Measurements from ENCODE around the gene POP5. TPM values are rescaled to one million over a fixed set of nuclear protein-coding genes. Genes with fewer than 3 reads are reported as not detected.

Gene POP5
- total and polyA plus RNA-seq, 2 experiments from 2014 or later = 52.4 to 140 TPM

DNA sequence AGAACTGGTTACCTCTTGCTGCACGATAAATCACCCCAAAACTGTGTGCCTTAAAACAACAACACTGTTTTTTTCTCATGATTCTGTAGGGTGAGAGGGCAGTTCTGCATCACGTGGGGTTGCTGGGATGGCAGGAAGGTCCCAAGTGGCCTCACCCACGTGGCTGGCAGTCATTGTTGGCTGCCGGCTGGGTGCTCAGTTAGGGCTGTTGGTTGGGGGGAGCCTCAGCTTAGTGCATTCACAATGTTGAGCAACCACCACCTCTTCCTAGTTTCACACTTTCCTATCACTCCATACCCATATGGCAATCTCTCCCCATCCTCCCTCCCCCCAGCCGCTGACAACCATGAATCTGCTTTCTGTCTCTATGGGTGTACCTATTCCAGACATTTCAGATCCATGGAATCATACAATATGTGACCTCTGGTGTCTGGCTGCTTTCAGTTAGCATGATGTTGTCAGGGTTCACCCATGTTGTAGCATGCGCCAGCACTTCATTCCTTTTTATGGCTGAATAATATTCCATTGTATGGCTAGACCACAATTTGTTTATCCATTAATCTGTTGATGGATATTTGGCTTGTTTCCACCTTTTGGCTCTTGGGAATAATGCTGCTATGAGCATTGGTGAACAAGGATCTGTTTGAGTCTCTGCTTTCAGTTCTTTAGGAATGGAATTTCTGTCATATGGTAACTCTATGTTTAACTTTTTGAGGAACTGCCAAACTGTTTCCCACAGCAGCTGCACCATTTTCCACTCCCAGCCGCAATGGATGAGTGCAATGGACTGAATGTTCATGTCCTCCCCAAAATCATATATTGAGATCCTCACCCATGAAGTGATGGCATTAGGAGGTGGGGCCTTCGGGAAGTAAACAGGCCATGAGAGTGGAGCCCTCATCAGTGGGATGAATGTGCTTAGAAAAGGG is 11.2 kb upstream of the POP5 start:
- H3K4me2 ChIP-seq = no peak overlapping the region
- no peaks in the 10 kb centered on the region for H3K4me1 ChIP-seq (ENCODE audit: insufficient read depth)
- peaks cover 7% of the 10 kb centered on the region for H3K27me3 Mint-ChIP-seq (ENCODE audit: insufficient read depth, low read depth, poor library complexity)
- no peaks in the 10 kb centered on the region for H4K20me1 ChIP-seq (replicated peaks; ENCODE audit: insufficient read depth)
- H3K27ac ChIP-seq (ENCODE audit: low read depth) = no peak overlapping the region
- ATAC-seq (no peak), DNase-seq (ENCODE audit: low spot score) (no peak)
- no peak overlapping the region for H3K4me3 Mint-ChIP-seq
- no peaks in the 10 kb centered on the region for H3K9me3 Mint-ChIP-seq
- H3K4me3 ChIP-seq = no peak overlapping the region
- no peaks in the 10 kb centered on the region for H3K27me3 ChIP-seq (ENCODE audit: insufficient read depth)
- no peak overlapping the region for H3K27ac Mint-ChIP-seq
- TF ChIP-seq, protein P1, sequence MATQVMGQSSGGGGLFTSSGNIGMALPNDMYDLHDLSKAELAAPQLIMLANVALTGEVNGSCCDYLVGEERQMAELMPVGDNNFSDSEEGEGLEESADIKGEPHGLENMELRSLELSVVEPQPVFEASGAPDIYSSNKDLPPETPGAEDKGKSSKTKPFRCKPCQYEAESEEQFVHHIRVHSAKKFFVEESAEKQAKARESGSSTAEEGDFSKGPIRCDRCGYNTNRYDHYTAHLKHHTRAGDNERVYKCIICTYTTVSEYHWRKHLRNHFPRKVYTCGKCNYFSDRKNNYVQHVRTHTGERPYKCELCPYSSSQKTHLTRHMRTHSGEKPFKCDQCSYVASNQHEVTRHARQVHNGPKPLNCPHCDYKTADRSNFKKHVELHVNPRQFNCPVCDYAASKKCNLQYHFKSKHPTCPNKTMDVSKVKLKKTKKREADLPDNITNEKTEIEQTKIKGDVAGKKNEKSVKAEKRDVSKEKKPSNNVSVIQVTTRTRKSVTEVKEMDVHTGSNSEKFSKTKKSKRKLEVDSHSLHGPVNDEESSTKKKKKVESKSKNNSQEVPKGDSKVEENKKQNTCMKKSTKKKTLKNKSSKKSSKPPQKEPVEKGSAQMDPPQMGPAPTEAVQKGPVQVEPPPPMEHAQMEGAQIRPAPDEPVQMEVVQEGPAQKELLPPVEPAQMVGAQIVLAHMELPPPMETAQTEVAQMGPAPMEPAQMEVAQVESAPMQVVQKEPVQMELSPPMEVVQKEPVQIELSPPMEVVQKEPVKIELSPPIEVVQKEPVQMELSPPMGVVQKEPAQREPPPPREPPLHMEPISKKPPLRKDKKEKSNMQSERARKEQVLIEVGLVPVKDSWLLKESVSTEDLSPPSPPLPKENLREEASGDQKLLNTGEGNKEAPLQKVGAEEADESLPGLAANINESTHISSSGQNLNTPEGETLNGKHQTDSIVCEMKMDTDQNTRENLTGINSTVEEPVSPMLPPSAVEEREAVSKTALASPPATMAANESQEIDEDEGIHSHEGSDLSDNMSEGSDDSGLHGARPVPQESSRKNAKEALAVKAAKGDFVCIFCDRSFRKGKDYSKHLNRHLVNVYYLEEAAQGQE (IDR thresholded peaks at IDR 0.05; ENCODE audit: unreplicated experiment) = no peak
- TF ChIP-seq ZNF114 (CRISPR knock-in tag; IDR thresholded peaks at IDR 0.05) (no peak), EZH2phosphoT487 (IDR thresholded peaks at IDR 0.05; ENCODE audit: unreplicated experiment) (no peak), CREB1 (CRISPR knock-in tag; IDR thresholded peaks at IDR 0.05; ENCODE audit: low read depth) (no peak), EZH2 (IDR thresholded peaks at IDR 0.05; ENCODE audit: low read depth, unreplicated experiment) (no peak)
- no peaks in the 10 kb centered on the region for H3F3A ChIP-seq (replicated peaks; ENCODE audit: low read depth)
- H3K36me3 Mint-ChIP-seq (ENCODE audit: low read depth) = no peaks in the 10 kb centered on the region
- H3K79me2 ChIP-seq (replicated peaks; ENCODE audit: insufficient read depth) = no peaks in the 10 kb centered on the region
- H3K4me1 Mint-ChIP-seq = peaks cover 6% of the 10 kb centered on the region; the same call in 2 of the 3 replicates
- no peaks in the 10 kb centered on the region for H3K9me2 ChIP-seq (ENCODE audit: insufficient read depth)
- peak overlapping the region; percentile 84 for H2AFZ ChIP-seq
- H3K36me3 ChIP-seq (ENCODE audit: insufficient read depth) = no peaks in the 10 kb centered on the region

DNA sequence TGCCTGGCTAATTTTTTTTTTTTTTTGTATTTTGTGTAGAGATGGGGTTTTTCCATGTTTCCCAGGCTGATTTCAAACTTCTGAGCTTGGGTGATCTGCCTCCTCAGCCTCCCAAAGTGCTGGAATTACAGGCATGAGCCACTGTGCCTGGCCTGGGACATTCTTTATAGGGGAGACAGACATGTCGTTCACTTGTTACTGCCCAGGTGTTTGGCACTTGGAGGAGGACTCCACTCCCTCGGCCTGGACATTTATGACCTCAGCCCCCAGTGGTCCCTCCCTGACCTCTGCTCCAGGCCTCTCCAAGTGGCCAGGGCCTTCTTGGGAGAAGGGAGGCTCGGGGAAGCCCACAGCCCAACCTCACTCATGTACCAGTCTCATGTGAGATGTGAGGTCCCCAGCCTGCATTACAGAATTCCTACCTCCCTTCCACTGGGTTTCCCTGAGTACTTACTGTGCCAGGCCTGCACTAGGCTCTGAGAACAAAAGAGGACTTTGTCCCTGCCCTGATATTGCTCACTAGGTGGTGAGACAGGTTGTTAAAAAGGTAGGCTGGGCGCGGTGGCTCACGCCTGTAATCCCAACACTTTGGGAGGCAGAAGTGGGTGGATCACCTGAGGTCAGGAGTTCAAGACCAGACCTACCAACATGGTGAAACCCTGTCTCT is 9.7 kb upstream of the POP5 start:
- Histone ChIP-seq H3F3A (replicated peaks; ENCODE audit: low read depth) (no peaks in the 10 kb centered on the region; the same call in 1 of the 2 replicates), H3K4me1 (ENCODE audit: insufficient read depth) (no peaks in the 10 kb centered on the region), H3K4me3 (no peak overlapping the region), H2AFZ (no peak overlapping the region; the same call in 1 of the 2 replicates), H3K79me2 (replicated peaks; ENCODE audit: insufficient read depth) (no peaks in the 10 kb centered on the region), H3K4me2 (no peak overlapping the region), H3K27ac (ENCODE audit: low read depth) (no peak overlapping the region), H3K36me3 (ENCODE audit: insufficient read depth) (no peaks in the 10 kb centered on the region), H3K9me2 (ENCODE audit: insufficient read depth) (no peaks in the 10 kb centered on the region), H4K20me1 (replicated peaks; ENCODE audit: insufficient read depth) (no peaks in the 10 kb centered on the region), H3K27me3 (ENCODE audit: insufficient read depth) (no peaks in the 10 kb centered on the region)
- Mint-ChIP-seq H3K27ac (no peak overlapping the region), H3K9me3 (no peaks in the 10 kb centered on the region), H3K36me3 (ENCODE audit: low read depth) (no peaks in the 10 kb centered on the region), H3K4me1 (peaks cover 6% of the 10 kb centered on the region), H3K4me3 (no peak overlapping the region), H3K27me3 (ENCODE audit: insufficient read depth, low read depth, poor library complexity) (peaks cover 7% of the 10 kb centered on the region)
- DNase-seq (ENCODE audit: low spot score) (no peak), ATAC-seq (no peak)
- TF ChIP-seq STAT1 (IDR thresholded peaks at IDR 0.05; ENCODE audit: unreplicated experiment) (no peak), ZNF462 (CRISPR knock-in tag; IDR thresholded peaks at IDR 0.05) (no peak)
